HuH-7.5 (cell line): ENCODE results near the gene STK32B.
"Not testable (repeated sequence)": the region's sequence is repeated elsewhere in the genome, so short reads cannot be mapped to it uniquely, and the experiment has no call there.

Experiments used
- DNase-seq: peaks from one replicate; pipeline ENCODE4 v3.0.0; 2011; ENCODE audit warnings: low spot score

Gene STK32B

DNA sequence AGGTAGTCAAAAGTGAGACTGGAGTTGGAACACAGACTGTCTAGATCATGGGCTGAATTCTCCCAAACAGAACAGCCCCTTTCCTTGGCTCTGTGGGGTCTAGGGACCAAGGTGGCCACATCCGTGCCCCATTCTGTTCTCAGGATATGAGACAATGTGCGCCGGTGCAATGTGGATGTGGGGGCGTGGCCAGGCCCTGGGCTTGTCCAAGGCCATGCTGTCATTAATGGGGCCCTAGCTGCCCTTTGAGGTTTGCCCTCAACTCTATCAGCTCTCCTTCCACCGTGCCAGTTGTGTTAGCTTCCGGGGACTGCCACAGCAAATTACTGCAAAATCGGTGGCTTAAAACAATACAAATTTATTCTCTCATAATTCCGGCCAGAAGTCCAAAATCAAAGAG, 344.5 kb downstream of the STK32B start:
- DNase-seq: no peak

DNA sequence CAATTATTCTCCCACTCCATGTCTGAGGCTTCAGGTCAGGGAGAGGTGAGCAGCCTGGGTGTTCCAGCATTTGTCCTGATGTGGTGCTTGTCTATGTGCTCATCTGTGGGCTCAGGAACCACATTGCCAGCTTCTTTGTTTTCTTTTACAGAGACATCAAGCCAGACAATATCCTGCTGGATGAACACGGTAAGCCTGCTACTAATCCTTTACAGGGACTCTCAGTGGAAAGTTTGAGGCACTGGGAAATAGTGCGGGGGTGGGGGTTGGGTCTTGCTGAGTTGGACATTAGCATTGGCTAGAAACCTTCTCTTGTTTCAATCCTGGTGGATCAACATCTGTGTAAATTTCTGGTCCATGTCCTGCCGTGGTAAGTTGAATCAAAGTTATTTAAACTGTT, 346.8 kb downstream of the STK32B start:
- no peak for DNase-seq

DNA sequence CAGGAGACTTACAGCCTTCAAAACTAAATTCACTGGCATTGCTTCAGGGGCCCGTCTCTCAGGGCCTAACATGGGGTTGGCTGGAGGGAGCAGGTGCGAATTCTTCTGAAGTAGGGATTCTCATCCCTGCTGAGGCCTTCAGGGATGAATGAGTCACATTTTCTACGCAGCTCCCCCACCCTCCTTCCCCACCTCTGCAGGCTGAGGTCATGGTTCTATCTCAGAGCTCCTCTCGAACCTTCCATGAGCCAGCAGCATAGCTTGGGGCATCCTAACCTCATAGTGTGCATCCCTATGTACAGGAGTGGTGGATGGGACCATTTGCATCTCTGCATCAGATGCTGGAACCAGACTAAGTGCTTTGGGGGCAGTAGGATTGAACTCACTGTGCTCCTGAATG, 347.8 kb downstream of the STK32B start:
- DNase-seq: no peak

DNA sequence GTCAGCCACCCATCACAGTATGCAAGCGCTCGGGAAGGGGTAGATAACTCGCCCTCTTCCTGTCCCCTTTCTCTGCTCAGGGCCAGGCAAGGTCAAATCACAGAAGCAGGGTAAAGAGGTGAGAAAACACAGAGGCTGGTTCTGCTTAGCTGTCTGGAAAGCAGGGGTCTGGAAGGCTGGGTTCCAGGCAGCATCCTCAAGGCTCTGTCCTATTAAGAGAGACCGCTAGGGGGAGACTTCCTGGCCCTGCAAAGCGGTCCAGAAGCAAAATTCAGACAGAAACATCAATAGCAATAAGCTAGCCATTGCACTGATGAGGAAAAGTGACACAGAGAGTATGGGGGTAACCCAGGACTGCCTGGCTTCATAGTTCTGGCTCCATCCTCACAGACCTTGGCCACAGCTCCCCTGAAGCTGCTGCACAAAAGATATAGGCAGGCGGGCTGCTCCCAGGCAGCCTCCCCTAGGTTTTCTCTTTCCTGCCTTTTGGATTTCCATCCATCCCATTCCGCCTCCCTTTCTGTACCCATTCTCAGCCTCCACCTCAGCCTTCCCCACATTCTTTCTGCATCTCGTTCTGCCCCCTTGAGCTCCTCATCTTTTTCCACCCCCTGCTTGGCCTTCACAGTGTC, 348.6 kb downstream of the STK32B start:
- DNase-seq: no peak

DNA sequence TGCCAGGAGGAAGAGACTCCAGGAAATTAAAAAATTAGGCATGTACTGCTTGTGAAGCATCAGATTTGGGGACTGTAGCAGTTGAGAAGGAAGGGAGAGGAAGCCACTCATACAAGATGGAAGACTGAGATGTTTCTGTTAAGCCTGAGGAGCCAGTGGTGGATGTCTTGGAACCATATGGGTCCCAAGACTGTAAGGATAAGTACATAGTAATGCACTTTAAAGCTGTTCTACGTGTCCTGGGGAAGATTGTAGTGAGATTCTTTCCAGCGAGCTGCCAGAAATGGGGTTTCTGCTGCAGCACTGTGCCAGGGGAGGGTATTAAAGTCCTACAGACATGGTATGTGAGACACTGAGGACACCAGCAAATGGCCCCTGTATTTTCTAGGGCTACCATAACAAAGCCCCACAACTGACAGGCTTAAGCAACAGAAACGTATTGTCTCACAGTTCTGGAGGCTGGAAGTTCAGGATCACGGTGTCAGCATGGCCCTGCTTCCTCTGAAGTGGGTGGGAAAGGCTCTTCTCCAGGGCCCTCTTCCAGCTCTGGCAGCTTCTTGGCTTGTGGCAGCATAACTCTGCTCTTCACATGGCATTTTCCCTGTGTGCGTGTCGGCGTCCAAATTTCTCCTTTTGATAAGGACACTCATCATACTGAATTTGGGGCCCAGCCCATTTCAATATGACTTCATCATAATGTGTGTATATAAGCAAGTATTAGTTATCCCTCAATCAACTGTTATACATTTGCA, 352.6 kb downstream of the STK32B start:
- DNase-seq: no peak

DNA sequence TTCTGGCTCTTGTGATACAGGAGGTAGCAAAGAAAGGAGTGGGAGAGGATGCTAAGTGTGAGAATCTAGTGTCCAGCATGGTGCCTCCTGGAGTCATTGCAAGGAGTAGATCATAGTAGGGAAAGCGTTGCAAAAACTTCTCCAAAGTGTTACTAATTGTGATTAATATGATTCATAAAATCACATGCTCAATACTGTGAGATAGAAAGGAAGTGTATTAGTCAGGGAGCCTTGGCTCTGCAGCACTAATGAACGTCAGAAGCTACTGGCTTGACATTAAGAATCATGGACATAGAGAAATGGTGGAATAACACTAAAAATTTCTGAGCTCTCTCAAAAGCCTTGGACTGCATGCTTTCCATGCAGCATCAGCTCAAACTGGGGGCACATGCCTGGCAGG, 358.0 kb downstream of the STK32B start:
- DNase-seq: no peak

DNA sequence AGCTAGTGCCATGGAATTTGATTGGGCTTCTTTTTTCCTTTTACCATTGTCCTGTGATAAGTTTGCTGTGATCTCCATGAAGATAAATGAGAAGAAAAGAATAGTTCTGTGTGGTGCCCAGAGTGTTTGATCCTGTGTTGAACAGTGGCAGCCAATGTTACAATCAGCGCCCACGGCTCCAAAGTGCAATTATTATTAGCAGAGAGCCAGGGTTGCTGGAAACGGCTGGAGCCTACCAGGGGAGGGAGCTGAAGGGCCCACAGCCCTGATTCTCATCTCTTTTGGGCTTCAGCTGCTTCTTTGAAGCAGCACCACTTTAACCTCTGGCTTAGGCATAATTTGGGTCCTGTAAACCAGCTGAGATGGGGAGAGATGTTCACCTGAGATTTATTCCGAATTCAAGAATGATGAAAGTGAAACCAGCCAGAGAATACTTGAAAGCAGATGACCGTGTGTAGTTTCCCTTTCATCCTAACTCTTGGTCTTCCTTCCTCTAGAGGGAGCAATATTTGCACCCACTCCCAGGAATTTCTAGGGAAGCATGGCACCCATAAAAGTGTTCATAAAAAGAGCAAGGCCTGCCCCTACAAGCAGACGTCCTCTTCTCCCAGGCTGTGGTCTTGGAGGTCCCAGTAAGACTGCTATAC, 358.8 kb downstream of the STK32B start:
- DNase-seq: no peak

DNA sequence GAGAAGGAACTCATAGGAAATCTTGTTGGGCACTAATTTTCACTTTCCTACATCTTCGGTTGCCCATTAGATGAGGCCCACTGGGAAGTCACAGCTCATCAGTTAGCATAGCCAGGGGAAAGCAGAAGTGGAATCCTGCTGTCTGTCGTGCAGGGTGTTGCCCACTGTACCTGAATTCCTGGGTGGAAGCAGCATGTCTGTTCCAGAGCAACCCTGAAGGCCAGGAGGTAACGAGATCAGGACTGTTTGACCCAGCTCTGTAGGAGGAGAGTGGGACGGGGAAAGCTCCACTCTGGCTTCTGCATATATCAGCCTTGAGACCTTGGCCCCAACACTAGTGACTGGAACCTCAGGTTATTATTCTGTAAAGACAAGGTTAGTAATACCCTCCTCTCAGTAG, 361.0 kb downstream of the STK32B start:
- no peak for DNase-seq

DNA sequence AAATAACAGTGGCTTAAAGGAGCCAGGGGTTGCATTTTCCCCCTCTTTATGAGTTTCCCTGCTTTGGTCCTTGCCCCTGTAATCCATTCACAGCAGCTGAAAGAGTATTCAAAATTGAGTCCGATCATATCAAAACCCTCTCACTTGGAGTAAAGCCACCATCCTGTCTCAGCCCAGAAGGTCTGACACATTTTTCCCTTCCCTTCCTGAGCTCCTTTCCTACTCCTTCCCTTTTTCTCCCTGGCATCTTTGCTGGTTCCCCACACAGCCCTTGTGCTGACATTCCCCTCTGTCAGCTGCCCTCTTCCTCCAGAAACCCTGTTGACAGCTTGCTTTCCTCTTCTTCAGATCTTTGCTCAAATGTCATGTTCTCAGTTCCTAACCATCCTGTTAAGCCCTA, 361.5 kb downstream of the STK32B start:
- no peak for DNase-seq

DNA sequence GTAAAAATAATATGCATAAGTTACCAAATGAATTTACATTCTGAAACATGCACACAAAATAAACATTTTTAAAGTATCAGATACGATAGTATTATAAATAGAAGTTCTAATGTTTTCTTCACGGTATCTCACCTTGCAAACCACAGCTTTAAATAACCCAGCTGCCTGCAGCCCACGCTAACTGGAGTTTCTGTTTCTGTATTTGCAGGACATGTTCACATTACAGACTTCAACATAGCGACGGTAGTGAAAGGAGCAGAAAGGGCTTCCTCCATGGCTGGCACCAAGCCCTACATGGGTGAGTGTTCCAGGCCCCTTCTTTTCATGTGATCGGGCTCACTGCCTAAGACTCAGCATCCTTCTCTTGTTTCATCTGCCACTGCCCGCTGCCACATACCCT, 365.4 kb downstream of the STK32B start:
- DNase-seq: no peak

DNA sequence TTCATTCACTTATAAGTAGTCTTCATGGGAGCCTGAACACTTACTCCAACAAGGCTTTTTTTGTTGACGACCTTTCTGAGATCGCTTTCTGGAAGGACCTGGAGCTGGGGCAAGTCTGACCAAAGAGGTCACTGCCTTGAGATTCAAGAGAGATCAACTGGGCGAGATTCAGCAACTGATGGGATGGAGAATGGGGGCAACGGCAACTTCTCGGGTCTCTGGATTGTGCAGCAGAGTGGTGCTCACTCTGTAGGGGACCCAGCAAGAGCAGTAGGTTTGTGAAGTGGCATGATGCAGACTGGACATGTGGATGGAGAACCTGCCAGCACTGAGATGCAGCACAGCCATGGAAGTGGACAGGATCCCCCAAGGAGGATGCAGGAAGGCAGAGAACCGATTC, 369.0 kb downstream of the STK32B start:
- no peak for DNase-seq

DNA sequence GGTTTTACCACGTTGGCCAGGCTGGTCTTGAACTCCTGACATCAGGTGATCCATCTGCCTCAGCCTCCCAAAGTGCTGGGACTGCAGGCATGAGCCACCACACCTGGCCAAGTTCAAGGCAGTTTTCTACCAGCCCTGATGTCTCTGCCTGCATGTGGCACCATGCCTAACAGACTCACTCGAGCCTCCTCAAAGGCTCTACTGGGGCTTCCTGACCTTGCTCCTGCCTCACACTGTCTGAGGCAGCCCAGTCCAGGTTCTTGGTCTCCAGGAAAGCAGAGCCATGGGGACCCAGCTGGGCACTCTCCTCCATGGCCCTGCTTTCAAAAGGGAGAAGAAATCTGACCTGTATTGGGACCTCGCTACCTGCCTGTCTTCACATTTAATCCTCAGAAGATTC, 370.1 kb downstream of the STK32B start:
- DNase-seq: no peak

DNA sequence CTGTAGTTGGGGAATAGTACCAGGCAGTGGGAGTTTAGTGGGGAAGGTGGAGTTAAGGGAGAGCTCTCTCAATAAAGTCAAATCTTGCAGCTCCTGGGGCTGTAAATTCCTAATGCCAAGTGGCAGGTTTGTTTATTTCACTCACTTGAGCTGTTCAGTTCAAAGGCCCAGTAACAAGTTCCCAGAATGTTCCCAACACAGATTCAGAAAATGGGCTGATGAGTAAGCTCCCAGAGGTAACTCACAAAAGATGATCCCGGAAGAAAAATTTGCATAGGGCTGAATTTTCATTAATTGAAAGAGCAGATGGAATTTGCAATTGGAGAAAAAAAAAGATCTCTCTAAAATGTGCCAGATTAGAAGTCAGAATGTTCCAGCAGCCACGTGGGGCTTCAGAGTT, 370.9 kb downstream of the STK32B start:
- no peak for DNase-seq

DNA sequence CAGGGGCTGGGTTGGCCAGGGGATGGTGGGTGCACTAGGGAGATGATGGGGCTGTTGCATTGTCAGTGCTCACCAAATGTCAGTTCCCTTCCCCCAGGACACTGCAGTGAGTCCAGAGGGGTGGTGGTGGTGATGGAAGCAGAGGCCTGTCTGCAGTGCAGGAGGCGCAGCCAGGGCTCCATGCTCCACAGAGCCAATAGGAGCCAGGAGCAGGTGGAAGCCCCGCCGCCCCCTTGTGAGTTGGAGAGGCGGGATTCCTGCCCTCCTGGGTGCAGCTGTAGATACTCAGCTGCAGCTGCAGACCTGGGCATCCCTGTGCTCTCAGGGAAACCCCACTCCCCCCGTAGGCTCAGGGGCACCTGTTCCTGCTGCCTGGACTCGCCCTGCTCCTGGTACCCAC, 372.4 kb downstream of the STK32B start:
- DNase-seq: no peak

DNA sequence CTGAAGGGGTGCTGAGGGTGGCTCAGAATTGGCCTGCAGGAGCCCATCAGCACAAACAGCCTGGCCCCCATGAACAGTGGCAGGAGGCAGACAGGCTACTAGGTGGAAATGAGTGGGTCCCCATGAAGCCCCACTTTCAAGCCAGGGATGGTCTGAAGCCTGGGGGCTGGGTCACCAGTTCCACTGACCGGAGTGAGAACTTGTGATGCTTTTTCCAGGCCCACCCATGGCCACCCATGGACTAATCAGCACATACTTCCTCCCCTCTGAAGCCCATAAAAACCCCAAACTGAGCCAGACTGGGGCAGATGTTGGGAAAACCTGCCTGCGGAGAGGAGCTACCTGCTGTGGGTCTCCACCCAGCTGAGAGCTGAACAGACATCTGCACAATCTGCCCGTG, 372.9 kb downstream of the STK32B start:
- DNase-seq: no peak

DNA sequence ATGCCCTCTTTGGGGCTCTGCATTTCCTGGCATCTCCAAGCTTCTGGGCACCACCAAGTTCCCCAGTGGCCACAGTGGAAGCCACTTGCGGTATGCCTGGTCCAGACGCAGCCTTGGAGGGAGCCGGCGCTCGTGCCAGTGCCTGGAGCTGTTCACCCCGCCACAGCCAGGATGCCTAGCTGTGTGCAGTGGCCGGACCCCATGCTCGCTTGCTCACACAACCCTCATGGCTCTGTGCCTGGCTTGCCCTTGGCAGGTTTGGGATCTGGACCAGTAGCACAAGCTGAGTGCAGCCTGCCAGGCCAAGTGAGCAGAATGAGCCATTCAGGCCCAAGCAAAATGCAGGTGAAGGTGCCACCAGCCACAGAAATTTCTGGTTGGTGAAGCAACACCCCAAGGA, 373.6 kb downstream of the STK32B start:
- no peak for DNase-seq

DNA sequence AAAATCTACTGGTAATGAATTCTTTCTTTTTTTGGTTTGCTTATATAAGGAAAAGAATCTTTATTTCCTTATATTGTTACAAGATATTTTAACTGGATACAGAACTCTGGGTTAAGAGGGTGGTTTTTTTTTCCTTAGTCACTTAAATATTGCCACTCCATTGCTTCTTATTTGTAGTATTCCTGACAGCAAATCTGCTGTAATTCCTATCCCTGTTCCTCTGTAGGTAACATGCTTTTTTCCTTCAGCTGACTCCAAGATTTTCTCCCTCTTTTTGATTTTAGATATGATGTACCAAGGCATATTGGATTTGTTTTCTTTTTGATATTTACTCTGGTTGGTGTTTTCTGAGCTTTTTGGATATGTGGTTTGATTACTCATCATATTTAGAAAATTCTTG, 378.5 kb downstream of the STK32B start:
- DNase-seq: no peak

DNA sequence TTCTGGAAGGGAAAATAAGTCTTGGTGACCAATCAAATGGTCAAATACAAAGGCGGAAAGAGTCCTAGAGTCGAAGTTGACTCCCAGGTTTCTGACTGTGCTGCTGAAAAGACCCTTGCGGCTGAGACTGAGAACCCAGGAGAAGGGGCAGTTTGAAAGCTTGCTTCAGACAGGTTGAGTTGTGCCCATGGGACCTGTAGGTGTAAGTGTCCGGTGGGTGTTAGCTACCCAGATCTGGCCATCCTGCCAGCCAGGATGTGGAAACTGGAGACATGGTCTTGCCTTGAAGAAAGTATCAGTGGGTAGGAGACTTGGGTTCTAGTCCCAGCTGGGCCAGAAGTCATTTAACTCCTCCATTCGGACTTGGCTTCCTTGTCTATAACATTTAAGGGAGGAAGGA, 381.9 kb downstream of the STK32B start:
- DNase-seq: no peak

DNA sequence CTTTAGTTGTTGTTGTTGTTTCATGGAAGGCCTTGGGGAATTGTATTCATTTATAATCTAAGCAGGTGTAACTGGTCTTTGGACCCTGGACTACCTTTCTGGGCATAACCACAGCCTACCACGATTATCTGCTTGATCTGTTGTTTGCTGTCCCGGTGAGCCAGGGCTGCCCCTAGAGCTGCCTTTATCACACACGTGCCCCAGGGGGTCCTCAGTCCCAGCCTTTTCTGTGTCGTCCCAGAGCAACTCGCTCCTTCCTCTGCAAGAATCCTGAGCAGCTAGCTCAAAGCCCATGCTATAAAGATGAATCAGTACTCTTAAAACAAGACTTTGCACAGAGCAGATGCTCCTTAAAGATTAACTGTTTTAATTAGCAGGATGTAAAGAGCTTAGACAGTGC, 383.9 kb downstream of the STK32B start:
- no peak for DNase-seq

DNA sequence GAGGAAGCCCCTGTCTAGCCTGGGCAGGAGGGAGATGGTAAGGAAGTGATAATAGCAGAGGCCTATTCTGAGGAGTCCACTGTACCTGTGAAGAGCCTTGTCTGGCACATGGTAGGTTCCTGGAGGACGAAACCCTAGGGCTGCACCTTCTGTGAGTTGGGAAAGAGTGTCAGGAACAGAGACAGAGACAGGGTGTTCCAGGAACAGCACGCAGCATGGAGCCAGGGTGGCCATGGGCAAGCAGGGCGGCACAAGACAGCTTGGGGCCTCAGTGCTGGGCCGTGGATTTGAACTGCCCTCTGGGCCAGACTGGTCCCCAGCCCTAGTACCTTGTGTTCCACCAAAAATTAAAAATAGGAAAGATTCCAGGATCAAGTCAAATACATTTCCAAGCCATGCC, 384.5 kb downstream of the STK32B start:
- no peak for DNase-seq

DNA sequence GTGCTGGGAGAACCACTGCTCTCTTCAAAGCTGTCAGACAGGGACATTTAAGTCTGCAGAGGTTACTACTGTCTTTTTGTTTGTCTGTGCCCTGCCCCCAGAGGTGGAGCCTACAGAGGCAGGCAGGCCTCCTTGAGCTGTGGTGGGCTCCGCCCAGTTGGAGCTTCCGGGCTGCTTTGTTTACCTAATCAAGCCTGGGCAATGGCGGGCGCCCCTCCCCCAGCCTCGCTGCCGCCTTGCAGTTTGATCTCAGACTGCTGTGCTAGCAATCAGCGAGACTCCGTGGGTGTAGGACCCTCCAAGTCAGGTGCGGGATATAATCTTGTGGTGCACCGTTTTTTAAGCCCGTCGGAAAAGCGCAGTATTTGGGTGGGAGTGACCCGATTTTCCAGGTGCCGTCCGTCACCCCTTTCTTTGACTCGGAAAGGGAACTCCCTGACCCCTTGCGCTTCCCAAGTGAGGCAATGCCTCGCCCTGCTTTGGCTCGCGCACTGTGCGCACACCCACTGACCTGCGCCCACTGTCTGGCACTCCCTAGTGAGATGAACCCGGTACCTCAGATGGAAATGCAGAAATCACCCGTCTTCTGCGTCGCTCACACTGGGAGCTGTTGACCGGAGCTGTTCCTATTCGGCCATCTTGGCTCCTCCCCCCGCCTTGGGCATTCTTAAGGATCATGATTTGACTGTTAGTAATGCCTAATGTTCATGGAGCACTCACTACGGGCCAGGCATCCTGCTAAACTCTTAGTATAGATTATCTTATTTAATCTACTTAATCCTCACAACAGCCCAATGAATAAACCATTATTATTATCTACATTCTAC, 392.9 kb downstream of the STK32B start:
- DNase-seq: not testable (repeated sequence)

DNA sequence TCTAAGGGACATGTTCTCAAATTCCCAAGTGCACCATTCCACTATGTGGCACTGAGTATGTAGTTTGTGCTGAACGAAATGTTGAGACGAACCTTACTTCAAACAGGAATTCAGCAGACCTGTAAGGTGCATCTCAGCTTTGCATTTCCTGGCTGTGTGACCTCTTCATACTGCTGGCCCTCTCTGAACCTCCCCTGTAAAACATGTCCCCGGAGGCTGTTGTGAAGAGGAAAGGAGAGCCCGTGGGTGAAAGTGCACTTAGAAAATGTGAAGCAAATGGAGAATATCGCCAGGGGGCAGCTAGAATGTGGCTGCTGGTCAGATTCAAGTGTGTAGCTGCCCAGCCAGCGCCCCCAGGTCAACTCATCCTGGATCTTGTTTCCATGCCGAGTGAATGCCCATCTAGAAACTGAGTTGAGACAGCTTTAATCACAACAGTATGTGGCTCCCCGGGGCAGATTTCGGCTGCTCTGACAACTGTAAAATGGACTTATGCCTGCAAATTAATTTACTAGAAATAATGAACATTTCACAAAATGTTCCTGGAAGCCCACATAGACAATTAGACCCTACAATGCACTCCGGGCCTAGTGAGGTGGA, 393.7 kb downstream of the STK32B start:
- no peak for DNase-seq
